Measurements from ENCODE around the gene COL27A1.

DNA sequence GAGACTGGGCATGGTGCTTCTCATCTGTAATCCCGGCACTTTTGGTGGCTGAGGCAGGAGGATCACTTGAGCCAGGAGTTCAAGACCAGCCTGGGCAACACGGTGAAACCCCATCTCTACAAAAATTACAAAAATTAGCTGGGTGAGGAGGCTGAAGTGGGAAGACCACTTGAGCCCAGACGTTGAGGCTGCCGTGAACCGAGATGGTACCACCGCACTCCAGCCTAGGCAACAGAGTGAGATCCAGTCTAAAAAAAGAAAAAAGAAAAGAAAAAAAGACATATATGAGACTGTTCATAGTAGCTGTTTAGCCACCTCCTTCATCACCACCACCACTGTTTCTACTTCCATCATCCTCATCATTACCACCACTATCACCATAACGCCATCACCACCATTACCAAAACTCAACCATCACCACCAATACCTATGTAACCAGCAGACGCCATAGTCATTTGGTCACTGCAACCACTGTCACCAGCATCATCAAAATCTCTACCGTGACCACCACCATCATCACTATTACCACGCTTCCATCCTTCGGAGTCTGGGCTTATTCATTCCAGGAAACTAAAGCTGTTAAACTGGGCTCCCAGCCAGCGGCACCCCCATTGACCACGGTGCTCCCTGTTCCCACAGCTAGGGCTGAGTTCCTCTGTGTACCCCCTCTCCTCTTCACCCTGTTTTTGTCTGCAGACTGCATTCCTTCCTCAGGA is 47.9 kb upstream of the COL27A1 start:
- no peak for TF ChIP-seq CTCF (IDR thresholded peaks at IDR 0.05)
- no peak for TF ChIP-seq POLR2A (IDR thresholded peaks at IDR 0.05)
- TF ChIP-seq EP300 (IDR thresholded peaks at IDR 0.05) = no peak
- TF ChIP-seq POLR2AphosphoS5 (IDR thresholded peaks at IDR 0.05) = no peak
